Gastroesophageal sphincter (tissue), 4 donors: ENCODE measurements around the gene AGTPBP1. TPM values are rescaled to one million over a fixed set of nuclear protein-coding genes. Genes with fewer than 3 reads are reported as not detected.

Experiments
- ATAC-seq: fragments of 150-250 bp; one replicate; pipeline ENCODE4 v1.9.1; 2016; ENCODE audit warnings: mild to moderate bottlenecking, moderate library complexity
- H3K27ac ChIP-seq, 4 donors: fragments of 200-600 bp; sonication (generic) in 3 of 4; 1 replicate in 3 of 4; 2 replicates in 1 of 4; pipeline ENCODE4 v1.5.1; 2016 to 2019
- H3K27me3 ChIP-seq: fragments of 200-600 bp; sonication (generic); one replicate; pipeline ENCODE4 v1.5.1; 2019
- H3K36me3 ChIP-seq, 2 donors: fragments of 200-600 bp; sonication (generic); one replicate each; pipeline ENCODE4 v1.5.1; 2019; ENCODE audit warnings: control low read depth in 1 of 2
- H3K4me1 ChIP-seq, 3 donors: fragments of 200-600 bp; sonication (generic); 1 replicate in 2 of 3; 2 replicates in 1 of 3; pipeline ENCODE4 v1.5.1; 2016 to 2019; ENCODE audit warnings: control low read depth in 2 of 3
- H3K4me3 ChIP-seq, 2 donors: fragments of 200-600 bp; sonication (generic); one replicate each; pipeline ENCODE4 v1.5.1; 2019; ENCODE audit warnings: mild to moderate bottlenecking in 1 of 2, moderate library complexity in 1 of 2
- H3K9me3 ChIP-seq, 3 donors: fragments of 200-600 bp; sonication (generic); one replicate each; pipeline ENCODE4 v1.5.1; 2017 to 2019; ENCODE audit warnings: control low read depth in 2 of 3
- CTCF ChIP-seq, 4 experiments: fragments of 200-600 bp in 2 of 4; fragments of 450-650 bp in 2 of 4; sonication (generic) in 1 of 4; IDR thresholded peaks; one replicate each; pipeline ENCODE4 v1.5.1; 2017 to 2019; ENCODE audit warnings: antibody characterized with exemption in 4 of 4, mild to moderate bottlenecking in 2 of 4, moderate library complexity in 2 of 4
- EP300 ChIP-seq: sonication (generic); formaldehyde crosslinking; IDR thresholded peaks from one replicate; pipeline ENCODE4 v1.6.1; 2017; ENCODE audit warnings: antibody characterized with exemption, mild to moderate bottlenecking
- POLR2A ChIP-seq, 2 donors: fragments of 450-650 bp; IDR thresholded peaks; one replicate each; pipeline ENCODE4 v1.6.1; 2017; ENCODE audit warnings: antibody characterized with exemption in 2 of 2, mild to moderate bottlenecking in 2 of 2, moderate library complexity in 1 of 2
- POLR2AphosphoS5 ChIP-seq: sonication (generic); formaldehyde crosslinking; IDR thresholded peaks from one replicate; pipeline ENCODE4 v1.6.1; 2017; ENCODE audit warnings: antibody characterized with exemption
- WGBS, 2 donors: methylation state at CpG; one replicate each; pipeline ENCODE4 v1.1.5; 2018; ENCODE audit warnings: low coverage in 1 of 2; 5-methylcytosine and 5-hydroxymethylcytosine counted together
- total RNA-seq, 4 donors: library from RNA; depleted of rRNA; stranded (reverse); fragments of >200 nt; gene quantifications; one replicate each; pipeline ENCODE4 v1.1.0, GENCODE V29; 2016

The AGTPBP1 gene
- total RNA-seq, 4 donors from 2014 or later = 15.3 to 29.7 (median 19.1) TPM

- ATAC-seq = no peak
- WGBS, 2 donors = 83 to 88% methylated on average over 5 of the region's 5 CpGs
Measured at GRCh38 chr9:85553475-85553874, 188.3 kb downstream of the AGTPBP1 start.

GRCh38 chr9:85547599-85547998 lies 194.2 kb downstream of the AGTPBP1 start:
- H3K4me1 ChIP-seq = no peaks in the 10 kb centered on the region
- no peak overlapping the region for H3K27ac ChIP-seq
- H3K4me3 ChIP-seq = no peak overlapping the region
- WGBS, 2 donors = 95% methylated on average over 2 of the region's 2 CpGs
- H3K9me3 ChIP-seq = no peaks in the 10 kb centered on the region
- peaks cover 0 to 8% of the 10 kb centered on the region in 2 donors for H3K36me3 ChIP-seq
- no peak for TF ChIP-seq POLR2A (IDR thresholded peaks at IDR 0.05)
- TF ChIP-seq POLR2AphosphoS5 = no peak
- no peak for TF ChIP-seq CTCF (IDR thresholded peaks at IDR 0.05)
- TF ChIP-seq EP300 = no peak
- no peak for ATAC-seq
- no peaks in the 10 kb centered on the region for H3K27me3 ChIP-seq

More at GRCh38 chr9:85553475-85553874, 188.3 kb downstream of the AGTPBP1 start:
- Histone ChIP-seq H3K4me3 (no peak overlapping the region), H3K4me1 (no peaks in the 10 kb centered on the region), H3K9me3 (no peaks in the 10 kb centered on the region), H3K27ac (no peak overlapping the region), H3K36me3 (peaks cover 0 to 8% of the 10 kb centered on the region in 2 donors), H3K27me3 (no peaks in the 10 kb centered on the region)
- TF ChIP-seq EP300 (no peak), CTCF (IDR thresholded peaks at IDR 0.05) (no peak), POLR2A (IDR thresholded peaks at IDR 0.05) (no peak), POLR2AphosphoS5 (no peak)

- no peak for ATAC-seq
- H3K9me3 ChIP-seq = no peaks in the 10 kb centered on the region
- 78 to 88% methylated on average over 1 of the region's 1 CpG for WGBS, 2 donors
- H3K36me3 ChIP-seq = no peaks in the 10 kb centered on the region
- no peaks in the 10 kb centered on the region for H3K4me1 ChIP-seq
- no peak overlapping the region for H3K4me3 ChIP-seq
- H3K27me3 ChIP-seq = no peaks in the 10 kb centered on the region
- H3K27ac ChIP-seq = no peak overlapping the region
- TF ChIP-seq POLR2A (IDR thresholded peaks at IDR 0.05) (no peak), CTCF (IDR thresholded peaks at IDR 0.05) (no peak), POLR2AphosphoS5 (no peak), EP300 (no peak)
Measured at GRCh38 chr9:85543196-85543595, 198.6 kb downstream of the AGTPBP1 start.

GRCh38 chr9:85541876-85542275 lies 199.9 kb downstream of the AGTPBP1 start:
- Histone ChIP-seq H3K27me3 (no peaks in the 10 kb centered on the region), H3K27ac (no peak overlapping the region), H3K4me3 (no peak overlapping the region), H3K4me1 (no peaks in the 10 kb centered on the region), H3K36me3 (no peaks in the 10 kb centered on the region), H3K9me3 (no peaks in the 10 kb centered on the region)
- ATAC-seq = no peak
- WGBS, 2 donors = 58 to 61% methylated on average over 4 of the region's 4 CpGs
- TF ChIP-seq CTCF (IDR thresholded peaks at IDR 0.05) (no peak), POLR2AphosphoS5 (no peak), EP300 (no peak), POLR2A (IDR thresholded peaks at IDR 0.05) (no peak)

- no peak for ATAC-seq
- Histone ChIP-seq H3K27me3 (no peaks in the 10 kb centered on the region), H3K4me3 (no peak overlapping the region), H3K36me3 (no peaks in the 10 kb centered on the region), H3K27ac (no peak overlapping the region), H3K4me1 (no peaks in the 10 kb centered on the region), H3K9me3 (no peaks in the 10 kb centered on the region)
- 77 to 78% methylated on average over 5 to 6 of the region's 6 CpGs for WGBS, 2 donors
- TF ChIP-seq EP300 = no peak
- TF ChIP-seq CTCF (IDR thresholded peaks at IDR 0.05) = no peak
- TF ChIP-seq POLR2A (IDR thresholded peaks at IDR 0.05) = no peak
- TF ChIP-seq POLR2AphosphoS5 = no peak
Measured at GRCh38 chr9:85536514-85536913, 205.2 kb downstream of the AGTPBP1 start.
